GM19395 (cell line): Measurements from ENCODE around the gene CRYBG3.
A peak's percentile ranks its signal among the peaks of the same experiment; 100 is the strongest.

Source experiments
- ATAC-seq: cut with Tn5 transposase; IDR thresholded peaks from one replicate; pipeline ENCODE4 v1.9.1; 2021; ENCODE audit warnings: mild to moderate bottlenecking, moderate library complexity; ENCODE audit not compliant: unreplicated experiment

The CRYBG3 gene

GRCh38 chr3:97939401-97939800, 117.6 kb downstream of the CRYBG3 start:
- ATAC-seq = no peak

- no peak for ATAC-seq
Observed at GRCh38 chr3:97940034-97940433, 118.2 kb downstream of the CRYBG3 start.

GRCh38 chr3:97942801-97943546, 121.2 kb downstream of the CRYBG3 start:
- no peak for ATAC-seq

- no peak for ATAC-seq
Observed at GRCh38 chr3:97948351-97949109, 126.7 kb downstream of the CRYBG3 start.

- ATAC-seq = no peak
Observed at GRCh38 chr3:97949110-97949485, 127.3 kb downstream of the CRYBG3 start.

GRCh38 chr3:97949743-97950142, 127.9 kb downstream of the CRYBG3 start:
- ATAC-seq = no peak

GRCh38 chr3:97950360-97950759, 128.5 kb downstream of the CRYBG3 start:
- no peak for ATAC-seq

GRCh38 chr3:97952280-97952679, 130.5 kb downstream of the CRYBG3 start:
- ATAC-seq = no peak

- no peak for ATAC-seq
Observed at GRCh38 chr3:97952872-97953271, 131.1 kb downstream of the CRYBG3 start.

GRCh38 chr3:97954228-97954827, 132.5 kb downstream of the CRYBG3 start:
- ATAC-seq = peak; percentile 68

GRCh38 chr3:97956051-97956450, 134.2 kb downstream of the CRYBG3 start:
- no peak for ATAC-seq

- no peak for ATAC-seq
Observed at GRCh38 chr3:97957617-97958311, 136.0 kb downstream of the CRYBG3 start.

GRCh38 chr3:97958396-97958795, 136.6 kb downstream of the CRYBG3 start:
- ATAC-seq = no peak

GRCh38 chr3:97958796-97959195, 137.0 kb downstream of the CRYBG3 start:
- no peak for ATAC-seq

GRCh38 chr3:97959872-97960271, 138.1 kb downstream of the CRYBG3 start:
- ATAC-seq = no peak

- ATAC-seq = no peak
Observed at GRCh38 chr3:97960551-97960950, 138.7 kb downstream of the CRYBG3 start.

- no peak for ATAC-seq
Observed at GRCh38 chr3:97960993-97961766, 139.4 kb downstream of the CRYBG3 start.

GRCh38 chr3:97967966-97968365, 146.2 kb downstream of the CRYBG3 start:
- ATAC-seq = no peak

- no peak for ATAC-seq
Observed at GRCh38 chr3:97968376-97968775, 146.6 kb downstream of the CRYBG3 start.

GRCh38 chr3:97969541-97969940, 147.7 kb downstream of the CRYBG3 start:
- ATAC-seq = no peak

GRCh38 chr3:97970156-97970555, 148.3 kb downstream of the CRYBG3 start:
- no peak for ATAC-seq
